PC-3 (cell line): ENCODE measurements around the gene ALG9. TPM values are rescaled to one million over a fixed set of nuclear protein-coding genes. Genes with fewer than 3 reads are reported as not detected.

Source experiments
- ATAC-seq: fragments of 200-7000 bp; cut with Tn5 transposase; 2 replicates; pipeline ENCODE4 v1.9.1; 2020; ENCODE audit warnings: mild to moderate bottlenecking, moderate library complexity
- BruUV-seq: library from RNA; stranded (reverse); fragments of 400-500 nt; replicated peaks from 2 replicates; lab custom pipeline; 2021; lab: Mats Ljungman, UMichigan
- CTCF ChIA-PET: fragments of 300-600 bp; sonication (Branson Sonifier 250); formaldehyde crosslinking; loops from one replicate; lab custom pipeline; 2022; ENCODE audit warnings: antibody characterized with exemption; lab: Charles Lee
- POLR2A ChIA-PET: fragments of 300-600 bp; sonication (Branson Sonifier 250); formaldehyde crosslinking; loops from one replicate; lab custom pipeline; 2022; ENCODE audit warnings: antibody characterized with exemption; ENCODE audit not compliant: unreplicated experiment; lab: Charles Lee
- DNase-seq: peaks from one replicate; pipeline ENCODE4 v3.0.0-alpha.2; 2015
- H2AFZ ChIP-seq: fragments of 300-600 bp; sonication (generic); 2 replicates; pipeline ENCODE4 v1.6.0; 2016; ENCODE audit warnings: antibody characterized with exemption, low read length
- H3F3A ChIP-seq: fragments of 300-600 bp; sonication (generic); one replicate; pipeline ENCODE4 v1.6.0; 2017; ENCODE audit warnings: antibody characterized with exemption, low read length, control low read depth, mild to moderate bottlenecking; ENCODE audit not compliant: unreplicated experiment
- H3K27ac ChIP-seq: fragments of 300-600 bp; sonication (generic); 2 replicates; pipeline ENCODE4 v1.5.1; 2016; ENCODE audit warnings: mild to moderate bottlenecking, low read length
- H3K27me3 ChIP-seq: fragments of 300-600 bp; sonication (generic); 2 replicates; pipeline ENCODE4 v1.6.1; 2016; ENCODE audit warnings: low read length, mixed read lengths
- H3K36me3 ChIP-seq: fragments of 300-600 bp; sonication (generic); 2 replicates; pipeline ENCODE4 v1.6.1; 2016; ENCODE audit warnings: low read depth, mixed run types, low read length, mixed read lengths
- H3K4me1 ChIP-seq: fragments of 300-600 bp; sonication (generic); 2 replicates; pipeline ENCODE4 v1.5.1; 2016; ENCODE audit warnings: low read length; ENCODE audit not compliant: insufficient read depth
- H3K4me2 ChIP-seq: fragments of 300-600 bp; sonication (generic); 2 replicates; pipeline ENCODE4 v1.6.0; 2016; ENCODE audit warnings: low read length
- H3K4me3 ChIP-seq: fragments of 300-600 bp; sonication (generic); 2 replicates; pipeline ENCODE4 v1.5.1; 2016; ENCODE audit warnings: mild to moderate bottlenecking, low read length, mixed read lengths
- H3K79me2 ChIP-seq: fragments of 300-600 bp; sonication (generic); 2 replicates; pipeline ENCODE4 v1.6.1; 2017; ENCODE audit warnings: low read length, mixed read lengths
- H3K9ac ChIP-seq: fragments of 300-600 bp; sonication (generic); 2 replicates; pipeline ENCODE4 v1.6.0; 2016; ENCODE audit warnings: mild to moderate bottlenecking, low read length
- H3K9me2 ChIP-seq: fragments of 300-600 bp; sonication (generic); replicated peaks from 2 replicates; pipeline ENCODE4 v1.6.1; 2016; ENCODE audit warnings: mixed run types, low read length, mixed read lengths
- H3K9me3 ChIP-seq: fragments of 300-600 bp; sonication (generic); 2 replicates; pipeline ENCODE4 v1.6.1; 2016; ENCODE audit warnings: low read length, mixed read lengths
- H4K20me1 ChIP-seq: fragments of 300-600 bp; sonication (generic); 2 replicates; pipeline ENCODE4 v1.6.1; 2016; ENCODE audit warnings: low read length, mixed read lengths
- EZH2 ChIP-seq: fragments of 300-600 bp; sonication (generic); IDR thresholded peaks from one replicate; pipeline ENCODE4 v1.6.1; 2017; ENCODE audit warnings: antibody characterized with exemption, mild to moderate bottlenecking, low read length; ENCODE audit not compliant: unreplicated experiment
- EZH2phosphoT487 ChIP-seq: fragments of 300-600 bp; sonication (generic); IDR thresholded peaks from 2 replicates; pipeline ENCODE4 v1.6.1; 2018; ENCODE audit warnings: mild to moderate bottlenecking, antibody characterized with exemption, low read length, borderline replicate concordance
- intact Hi-C: fragments of 100-400 bp; cut with micrococcal nuclease; formaldehyde crosslinking; loops from 2 replicates; pipeline ENCODE4 v1.9.0; 2023
- total RNA-seq: library from RNA; depleted of rRNA; stranded (reverse); fragments of >200 nt; gene quantifications from 2 replicates; pipeline ENCODE4 v1.2.3, GENCODE V29; 2014
- TF ChIP-seq, protein P1 (sequence below): fragments of 300-600 bp; sonication (generic); conservative IDR thresholded peaks from 2 replicates; pipeline ENCODE4 v1.5.1; 2017; ENCODE audit warnings: antibody characterized with exemption, low read depth, mild to moderate bottlenecking, low read length

The ALG9 gene
- total RNA-seq, 1 experiment from 2014 or later, result 34.3 TPM

- POLR2A ChIA-PET, result no interaction called here
- peak overlapping the region; percentile 60 for H3K4me2 ChIP-seq
These were observed 125.5 kb downstream of the ALG9 start for GRCh38 chr11:111745719-111746504.

GRCh38 chr11:111743700-111744099, 127.7 kb downstream of the ALG9 start:
- Histone ChIP-seq H3K27me3 (no peaks in the 10 kb centered on the region), H3K9me2 (no peaks in the 10 kb centered on the region), H3K79me2 (0 out of 2 replicates have a peak, but pooled peaks cover 9% of the 10 kb centered on the region), H3K9ac (no peak overlapping the region), H3K4me3 (no peak overlapping the region), H3K36me3 (peaks cover 56% of the 10 kb centered on the region), H4K20me1 (no peaks in the 10 kb centered on the region), H3K27ac (no peak overlapping the region), H3K9me3 (no peaks in the 10 kb centered on the region), H3F3A (no peaks in the 10 kb centered on the region), H3K4me1 (peaks cover 26% of the 10 kb centered on the region), H3K4me2 (no peak overlapping the region), H2AFZ (no peak overlapping the region)
- no peak for ATAC-seq
- intact Hi-C loops, result no loop called here
- no peak for TF ChIP-seq EZH2phosphoT487
- TF ChIP-seq EZH2, result no peak
- TF ChIP-seq, protein P1, sequence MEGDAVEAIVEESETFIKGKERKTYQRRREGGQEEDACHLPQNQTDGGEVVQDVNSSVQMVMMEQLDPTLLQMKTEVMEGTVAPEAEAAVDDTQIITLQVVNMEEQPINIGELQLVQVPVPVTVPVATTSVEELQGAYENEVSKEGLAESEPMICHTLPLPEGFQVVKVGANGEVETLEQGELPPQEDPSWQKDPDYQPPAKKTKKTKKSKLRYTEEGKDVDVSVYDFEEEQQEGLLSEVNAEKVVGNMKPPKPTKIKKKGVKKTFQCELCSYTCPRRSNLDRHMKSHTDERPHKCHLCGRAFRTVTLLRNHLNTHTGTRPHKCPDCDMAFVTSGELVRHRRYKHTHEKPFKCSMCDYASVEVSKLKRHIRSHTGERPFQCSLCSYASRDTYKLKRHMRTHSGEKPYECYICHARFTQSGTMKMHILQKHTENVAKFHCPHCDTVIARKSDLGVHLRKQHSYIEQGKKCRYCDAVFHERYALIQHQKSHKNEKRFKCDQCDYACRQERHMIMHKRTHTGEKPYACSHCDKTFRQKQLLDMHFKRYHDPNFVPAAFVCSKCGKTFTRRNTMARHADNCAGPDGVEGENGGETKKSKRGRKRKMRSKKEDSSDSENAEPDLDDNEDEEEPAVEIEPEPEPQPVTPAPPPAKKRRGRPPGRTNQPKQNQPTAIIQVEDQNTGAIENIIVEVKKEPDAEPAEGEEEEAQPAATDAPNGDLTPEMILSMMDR, result no peak
- CTCF ChIA-PET, result no interaction called here
- POLR2A ChIA-PET, result no interaction called here
- DNase-seq, result no peak
- BruUV-seq, result no TSS peak

More at GRCh38 chr11:111745719-111746504, 125.5 kb downstream of the ALG9 start:
- ATAC-seq (0 out of 2 replicates have a peak, but pooled peaks have one; percentile 5), DNase-seq (peak; percentile 32)
- no TSS peak for BruUV-seq
- Histone ChIP-seq H3K9me2 (no peaks in the 10 kb centered on the region), H3K4me3 (peak overlapping the region; percentile 10; the same call in 1 of the 2 replicates), H2AFZ (no peak overlapping the region), H4K20me1 (no peaks in the 10 kb centered on the region), H3K79me2 (0 out of 2 replicates have a peak, but pooled peaks cover 9% of the 10 kb centered on the region), H3K27me3 (no peaks in the 10 kb centered on the region), H3K27ac (peak overlapping the region; percentile 10; the same call in 1 of the 2 replicates), H3K9ac (no peak overlapping the region), H3K9me3 (no peaks in the 10 kb centered on the region), H3F3A (no peaks in the 10 kb centered on the region), H3K4me1 (peaks cover 26% of the 10 kb centered on the region), H3K36me3 (peaks cover 63% of the 10 kb centered on the region)
- TF ChIP-seq, protein P1, result no peak
- TF ChIP-seq EZH2phosphoT487 (no peak), EZH2 (no peak)
- CTCF ChIA-PET, result no interaction called here
- intact Hi-C loops, result no loop called here

DNA sequence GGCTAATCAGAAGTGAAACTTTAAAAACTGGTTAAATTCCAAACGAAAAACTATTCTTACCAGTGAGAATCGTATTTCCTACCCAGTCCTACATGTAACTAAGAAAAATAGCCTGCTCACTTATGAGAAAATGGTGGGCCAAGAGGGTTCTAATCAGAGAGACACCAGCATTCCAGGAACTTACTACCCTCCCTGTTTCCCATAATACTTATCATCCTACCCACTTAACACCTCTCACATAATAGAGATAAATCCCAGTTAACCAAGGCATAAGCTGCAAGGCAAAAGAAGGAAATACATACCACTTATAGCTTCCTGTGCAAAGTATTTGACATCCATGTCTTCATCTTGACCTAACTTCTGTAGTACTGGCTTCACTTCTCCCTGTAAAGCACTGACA, 129.6 kb downstream of the ALG9 start:
- H3F3A ChIP-seq, result no peaks in the 10 kb centered on the region
- DNase-seq, result no peak
- H3K27ac ChIP-seq, result no peak overlapping the region
- peaks cover 14% of the 10 kb centered on the region for H3K4me1 ChIP-seq
- 0 out of 2 replicates have a peak, but pooled peaks cover under 1% of the 10 kb centered on the region for H3K79me2 ChIP-seq
- POLR2A ChIA-PET, result no interaction called here
- CTCF ChIA-PET, result no interaction called here
- no TSS peak for BruUV-seq
- intact Hi-C loops, result no loop called here
- no peak overlapping the region for H3K9ac ChIP-seq
- TF ChIP-seq EZH2phosphoT487 (no peak), EZH2 (no peak)
- TF ChIP-seq, protein P1, result no peak
- ATAC-seq, result no peak
- no peaks in the 10 kb centered on the region for H3K27me3 ChIP-seq
- no peak overlapping the region for H3K4me3 ChIP-seq
- H3K36me3 ChIP-seq, result peaks cover 49% of the 10 kb centered on the region
- no peak overlapping the region for H2AFZ ChIP-seq
- no peaks in the 10 kb centered on the region for H4K20me1 ChIP-seq
- H3K4me2 ChIP-seq, result no peak overlapping the region
- H3K9me2 ChIP-seq, result no peaks in the 10 kb centered on the region
- no peaks in the 10 kb centered on the region for H3K9me3 ChIP-seq
